NCI-H1092 treated with DMSO at 0.1 percent for 48 hours (cell line): Measurements from ENCODE around the gene CSTF1.
"Not testable (repeated sequence)": the region's sequence is repeated elsewhere in the genome, so short reads cannot be mapped to it uniquely, and the experiment has no call there.

Source experiments
- DNase-seq: peaks from one replicate; lab custom pipeline; 2025; lab: John Stamatoyannopoulos, UW

CSTF1 gene

DNA sequence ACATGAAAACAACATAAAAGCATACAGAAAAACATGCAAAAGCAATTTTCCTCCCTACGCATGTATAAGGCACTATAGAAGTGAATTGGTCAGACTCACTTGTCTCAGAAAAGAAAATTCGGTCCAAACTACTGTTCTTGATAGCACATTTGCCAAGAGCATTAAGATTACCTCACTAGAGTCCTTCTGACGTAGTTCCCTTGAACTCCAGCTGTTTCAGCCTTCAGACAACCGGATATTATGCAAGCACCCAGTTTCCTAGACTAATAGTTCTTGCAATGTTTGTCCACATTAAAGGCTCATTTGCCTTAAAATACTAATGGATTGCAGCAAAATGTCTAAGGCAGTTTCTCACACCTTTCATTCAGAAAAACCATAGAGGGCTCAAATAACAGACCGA, 17.1 kb downstream of the CSTF1 start:
- DNase-seq, result no peak

DNA sequence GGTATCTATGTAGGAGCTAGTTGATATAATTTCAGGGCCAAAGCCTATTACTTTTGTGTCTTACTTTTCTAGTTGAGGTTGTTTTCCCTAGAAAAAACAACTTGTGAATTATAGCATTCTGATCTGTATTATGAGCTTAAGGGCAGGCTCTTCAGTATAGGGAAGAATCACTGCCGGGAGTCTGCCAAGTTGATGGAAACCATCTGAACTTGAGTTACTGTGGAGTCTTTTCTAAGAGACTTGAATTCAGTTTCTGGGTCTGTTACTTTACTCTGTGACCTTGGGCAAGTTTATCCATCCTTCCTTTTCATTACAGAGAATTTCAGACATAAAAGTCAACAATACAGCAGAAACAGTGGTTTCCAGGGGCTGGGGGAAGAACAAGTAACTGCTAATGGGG, 17.5 kb downstream of the CSTF1 start:
- DNase-seq, result no peak

DNA sequence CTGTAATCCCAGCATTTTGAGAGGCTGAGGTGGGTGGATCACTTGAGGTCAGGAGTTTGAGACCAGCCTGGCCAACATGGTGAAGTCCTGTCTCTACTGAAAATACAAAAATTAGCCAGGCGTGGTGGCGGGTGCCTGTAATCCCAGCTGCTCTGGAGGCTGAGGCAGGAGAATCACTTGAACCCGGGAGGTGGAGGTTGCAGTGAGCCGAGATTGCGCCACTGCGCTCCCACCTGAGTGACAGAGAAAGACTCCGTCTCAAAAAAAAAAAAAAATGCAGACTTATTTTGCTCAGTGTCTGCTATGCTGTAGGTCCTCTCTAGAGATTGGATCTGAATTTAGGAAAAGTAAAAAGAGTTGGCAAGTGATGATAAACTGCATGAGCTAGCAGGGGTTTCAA, 18.8 kb downstream of the CSTF1 start:
- not testable (repeated sequence) for DNase-seq

- DNase-seq, result no peak
Measured at GRCh38 chr20:56411759-56412472, 19.5 kb downstream of the CSTF1 start, which contains the start of gene CASS4. CASS4 (plus strand) TSS chr20:56412260; CDS start chr20:56412459, 199 bp downstream.

- no peak for DNase-seq
Measured at GRCh38 chr20:56412473-56412790, 20.0 kb downstream of the CSTF1 start.

GRCh38 chr20:56412949-56413348, 20.5 kb downstream of the CSTF1 start:
- no peak for DNase-seq

GRCh38 chr20:56414842-56415765, 22.7 kb downstream of the CSTF1 start:
- DNase-seq, result no peak

- no peak for DNase-seq
Measured at GRCh38 chr20:56417402-56417801, 25.0 kb downstream of the CSTF1 start.

DNA sequence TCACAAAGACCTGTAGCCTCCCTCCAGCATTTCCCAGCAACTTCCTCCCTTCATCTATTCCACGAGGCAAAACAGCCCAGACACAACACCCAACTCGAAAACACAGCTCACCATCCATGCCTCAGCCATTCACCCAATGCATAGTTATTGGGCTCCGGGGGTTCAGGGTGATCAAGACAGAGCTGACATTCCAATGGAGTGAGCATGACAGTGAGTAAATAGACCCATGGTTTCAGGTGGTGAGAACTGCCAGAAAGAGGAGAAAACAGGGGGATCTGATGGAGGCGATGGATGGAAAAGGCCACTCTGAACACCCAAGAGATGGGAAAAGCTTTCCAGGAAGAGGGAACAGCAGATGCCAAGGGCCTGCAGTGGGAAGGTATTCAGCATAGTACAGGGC, 25.5 kb downstream of the CSTF1 start:
- no peak for DNase-seq

GRCh38 chr20:56418385-56418861, 26.0 kb downstream of the CSTF1 start:
- no peak for DNase-seq

- DNase-seq, result no peak
Measured at GRCh38 chr20:56420028-56420427, 27.6 kb downstream of the CSTF1 start.

- no peak for DNase-seq
Measured at GRCh38 chr20:56420940-56421688, 28.7 kb downstream of the CSTF1 start.

DNA sequence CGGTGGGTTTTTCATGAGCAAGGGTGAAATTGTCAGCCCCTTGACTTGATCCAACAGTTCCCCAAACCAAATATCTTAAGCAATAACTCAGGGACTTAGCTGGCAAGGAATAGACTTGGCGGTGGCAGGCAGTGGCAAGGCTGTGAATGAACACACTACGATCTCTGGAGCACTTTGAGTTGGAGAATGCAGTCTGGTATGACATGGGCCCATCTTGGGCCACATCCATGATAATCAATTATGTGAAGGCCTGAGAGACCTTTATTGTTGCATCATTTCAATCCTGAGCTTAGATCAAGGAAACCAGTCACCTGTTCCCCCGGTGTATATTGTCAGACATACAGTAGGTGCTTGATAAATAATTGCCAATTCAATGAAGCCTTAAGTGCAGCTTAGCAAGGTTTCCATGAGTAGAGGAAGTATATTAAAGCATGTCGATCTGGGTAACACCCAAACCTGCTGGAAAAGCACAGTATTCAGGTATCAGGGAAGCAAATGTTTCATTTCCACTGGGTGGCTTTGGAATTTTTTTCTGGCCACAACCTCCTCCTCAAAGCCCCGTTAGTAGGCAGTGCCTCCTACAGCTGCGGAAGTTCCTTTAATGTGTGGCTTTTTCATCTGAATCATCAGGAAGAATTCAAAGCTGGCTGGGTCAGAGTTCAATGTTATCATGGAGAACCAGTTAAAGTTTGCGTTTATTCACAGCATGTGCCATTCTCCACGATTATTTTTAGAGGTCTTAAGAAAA, 29.8 kb downstream of the CSTF1 start:
- no peak for DNase-seq

GRCh38 chr20:56422824-56423189, 30.4 kb downstream of the CSTF1 start:
- no peak for DNase-seq

DNA sequence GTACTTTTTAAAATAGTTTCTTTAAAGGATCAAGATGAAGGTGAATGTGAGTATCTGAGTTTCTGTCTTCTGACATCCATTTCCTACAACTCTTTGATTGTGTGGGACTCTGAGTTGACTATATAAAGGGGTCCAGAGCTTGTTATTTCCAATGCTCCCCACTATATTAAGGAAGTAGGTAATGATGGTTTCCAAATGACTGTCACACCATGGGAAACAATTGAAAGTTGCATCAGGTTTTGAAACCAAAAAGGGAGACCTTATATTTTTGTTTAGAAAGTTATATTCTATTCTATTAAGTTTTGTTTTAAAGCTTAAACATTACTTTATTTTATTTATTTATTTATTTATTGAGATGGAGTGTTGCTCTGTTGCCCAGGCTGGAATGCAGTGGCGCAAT, 30.8 kb downstream of the CSTF1 start:
- DNase-seq, result no peak

DNA sequence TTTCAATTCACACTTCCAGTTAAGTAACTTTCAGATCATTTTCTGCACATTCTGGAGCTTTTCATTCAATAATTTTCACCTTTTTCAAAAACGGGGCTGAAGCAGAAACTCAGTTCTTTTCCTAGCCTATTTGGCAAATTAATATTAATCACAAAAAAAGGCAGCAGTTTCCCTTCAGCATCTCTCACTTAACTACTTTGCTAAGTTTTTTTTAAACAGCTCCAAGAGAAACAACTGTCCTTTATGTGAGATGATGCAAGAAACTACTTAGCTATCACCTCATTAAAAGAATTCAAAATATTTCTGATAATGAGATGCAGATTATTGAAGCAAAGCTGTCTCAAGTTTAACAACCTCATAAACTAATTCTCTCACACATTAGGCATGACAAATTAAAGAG, 31.4 kb downstream of the CSTF1 start:
- no peak for DNase-seq

GRCh38 chr20:56424931-56425330, 32.5 kb downstream of the CSTF1 start:
- DNase-seq, result no peak

- no peak for DNase-seq
Measured at GRCh38 chr20:56426026-56426425, 33.6 kb downstream of the CSTF1 start.

DNA sequence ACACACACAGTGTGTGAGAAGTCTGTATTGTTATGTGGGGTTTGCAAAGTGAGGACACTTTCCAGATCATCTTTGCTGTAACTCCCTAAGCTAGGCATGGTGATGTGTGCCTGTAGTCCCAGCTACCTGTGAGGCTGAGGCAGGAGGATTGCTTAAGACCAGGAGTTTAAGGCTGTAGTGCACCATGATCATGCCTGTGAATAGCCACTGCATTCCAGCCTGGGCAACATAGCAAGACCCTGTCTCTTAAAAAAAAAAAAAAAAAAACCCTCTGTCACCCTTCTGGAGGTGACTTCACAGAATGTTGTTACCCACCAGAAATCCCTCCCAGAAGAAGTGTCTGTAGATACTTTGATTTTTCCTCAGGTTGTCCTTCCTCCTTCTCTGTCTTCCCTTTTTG, 34.5 kb downstream of the CSTF1 start:
- DNase-seq, result no peak

DNA sequence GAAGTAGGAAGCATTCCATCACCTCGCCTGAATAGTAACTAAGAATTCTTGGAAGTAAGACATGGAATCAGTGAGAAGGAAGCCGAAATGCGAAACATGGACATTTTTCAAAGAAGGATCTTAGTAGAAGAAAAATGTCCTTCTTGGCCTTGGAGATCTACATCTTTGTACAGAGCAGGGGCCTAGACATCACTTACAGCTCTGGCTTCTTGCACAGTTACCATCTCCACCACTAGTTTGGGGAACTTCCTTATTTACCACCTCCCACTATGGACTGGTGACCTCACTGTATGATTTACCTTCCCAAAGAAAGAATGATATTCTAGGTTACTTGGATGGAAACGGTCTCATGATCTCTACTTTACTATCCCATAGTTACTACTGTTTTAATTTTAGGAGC, 35.4 kb downstream of the CSTF1 start:
- no peak for DNase-seq

DNA sequence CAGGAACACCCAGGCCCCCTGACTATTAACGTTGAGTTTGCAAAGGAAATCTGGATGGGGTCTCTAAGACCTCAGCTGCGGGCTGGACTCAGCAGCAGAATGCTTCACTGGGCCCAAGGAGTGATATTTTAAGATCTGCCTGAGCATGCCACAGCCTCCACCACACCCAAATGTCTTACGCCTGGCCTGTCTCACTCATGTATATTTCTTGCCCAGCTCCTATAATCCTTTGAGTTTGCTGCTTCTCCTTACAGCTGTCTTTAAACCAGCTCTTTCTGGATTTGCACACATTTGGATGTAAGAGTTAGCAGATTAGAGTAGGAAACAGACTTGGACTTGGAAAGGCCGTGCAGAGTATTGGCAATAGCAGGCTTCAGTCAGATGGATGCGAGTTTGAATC, 36.0 kb downstream of the CSTF1 start:
- no peak for DNase-seq

GRCh38 chr20:56428881-56429280, 36.4 kb downstream of the CSTF1 start:
- DNase-seq, result no peak
